Suprapubic skin (tissue), 4 donors: ENCODE measurements around the gene C2CD3. TPM values are rescaled to one million over a fixed set of nuclear protein-coding genes. Genes with fewer than 3 reads are reported as not detected.

ENCODE experiments used
- DNase-seq, 2 donors: peaks; one replicate each; pipeline ENCODE4 v3.0.0-alpha.2; 2019; ENCODE audit warnings: low spot score in 2 of 2
- H3K27ac ChIP-seq: fragments of 200-600 bp; sonication (generic); one replicate; pipeline ENCODE4 v1.5.1; 2019
- H3K27me3 ChIP-seq: fragments of 200-600 bp; sonication (generic); one replicate; pipeline ENCODE4 v1.5.1; 2019
- H3K36me3 ChIP-seq: fragments of 200-600 bp; sonication (generic); one replicate; pipeline ENCODE4 v1.5.1; 2019
- H3K4me1 ChIP-seq: fragments of 200-600 bp; sonication (generic); one replicate; pipeline ENCODE4 v1.5.1; 2019
- H3K4me3 ChIP-seq: fragments of 200-600 bp; sonication (generic); one replicate; pipeline ENCODE4 v1.5.1; 2019; ENCODE audit warnings: mild to moderate bottlenecking
- H3K9me3 ChIP-seq: fragments of 200-600 bp; sonication (generic); one replicate; pipeline ENCODE4 v1.5.1; 2019
- EP300 ChIP-seq: sonication (generic); formaldehyde crosslinking; IDR thresholded peaks from one replicate; pipeline ENCODE4 v1.6.1; 2017; ENCODE audit warnings: antibody characterized with exemption
- POLR2A ChIP-seq, 2 donors: fragments of 450-650 bp; IDR thresholded peaks; one replicate each; pipeline ENCODE4 v1.6.1; 2017; ENCODE audit warnings: antibody characterized with exemption in 2 of 2, mild to moderate bottlenecking in 2 of 2, moderate library complexity in 2 of 2
- POLR2AphosphoS5 ChIP-seq, 3 donors: sonication (generic); formaldehyde crosslinking; IDR thresholded peaks; one replicate each; pipeline ENCODE4 v1.6.1; 2017; ENCODE audit warnings: antibody characterized with exemption in 3 of 3
- WGBS: methylation state at CpG from one replicate; pipeline ENCODE4 v1.1.5; 2018; 5-methylcytosine and 5-hydroxymethylcytosine counted together
- total RNA-seq, 4 donors: library from RNA; depleted of rRNA; stranded (reverse); fragments of >200 nt; gene quantifications; one replicate each; pipeline ENCODE4 v1.1.0, GENCODE V29; 2016
- TF ChIP-seq, protein P1 (sequence below), 2 donors: fragments of 200-600 bp in 1 of 2; fragments of 450-650 bp in 1 of 2; sonication (generic) in 1 of 2; IDR thresholded peaks; one replicate each; pipeline ENCODE4 v1.5.1; 2016 to 2019; ENCODE audit warnings: antibody characterized with exemption in 2 of 2, mild to moderate bottlenecking in 1 of 2, moderate library complexity in 1 of 2

Gene C2CD3
- total RNA-seq, 4 donors from 2014 or later: 16.9 to 41.3 (median 29.2) TPM

DNA sequence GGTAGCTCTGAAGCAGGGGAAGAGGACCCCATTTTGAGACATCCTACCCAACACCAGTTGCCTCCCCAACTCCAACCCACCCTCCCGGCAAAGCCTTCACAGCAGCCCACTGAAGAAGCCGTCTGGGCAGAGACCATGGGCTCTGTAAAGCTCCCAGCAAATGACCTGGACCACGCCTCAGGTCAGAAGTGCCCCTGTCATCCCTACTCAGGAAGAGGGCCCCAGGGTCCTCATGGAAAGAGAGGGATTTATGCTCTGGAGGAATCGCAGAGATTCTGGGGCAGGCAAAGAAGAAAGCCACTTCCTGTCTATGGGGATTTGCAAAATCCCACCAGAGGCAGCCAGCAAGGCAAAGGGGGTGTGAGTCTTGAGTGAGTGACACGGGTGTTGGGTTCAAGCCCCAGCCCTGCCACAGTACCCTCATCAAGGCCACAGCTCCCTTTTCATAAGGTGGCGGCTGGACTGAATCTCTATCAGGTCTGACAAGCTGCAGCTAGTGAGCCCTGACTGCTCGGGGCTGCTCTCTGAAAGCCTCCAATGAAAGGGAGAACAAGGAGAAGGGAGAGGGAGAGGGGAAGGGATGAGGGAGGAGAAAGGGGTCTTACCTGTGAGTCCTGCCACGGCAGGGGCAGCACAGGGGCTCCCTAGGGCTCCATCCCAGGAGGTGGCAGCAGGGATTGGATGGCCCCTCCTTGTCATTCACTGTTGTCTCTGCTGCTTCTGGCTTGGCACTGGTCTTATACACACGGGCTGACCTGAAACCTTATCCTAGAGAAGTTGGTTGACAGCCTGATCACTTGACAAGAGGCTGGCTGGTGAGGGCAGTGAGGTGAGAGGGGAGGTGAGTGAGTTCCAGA lies 162.2 kb downstream of the C2CD3 start, which contains the start of gene UCP3:
Gene UCP3, minus strand, starts transcription at position 713 of the 857 bp plus-strand sequence. CDS start 2,043 bp downstream, outside the sequence.
- WGBS: 74% methylated on average over 9 of the region's 9 CpGs
- TF ChIP-seq POLR2A (IDR thresholded peaks at IDR 0.05) (no peak), EP300 (no peak), POLR2AphosphoS5 (IDR thresholded peaks at IDR 0.05) (no peak)
- TF ChIP-seq, protein P1, sequence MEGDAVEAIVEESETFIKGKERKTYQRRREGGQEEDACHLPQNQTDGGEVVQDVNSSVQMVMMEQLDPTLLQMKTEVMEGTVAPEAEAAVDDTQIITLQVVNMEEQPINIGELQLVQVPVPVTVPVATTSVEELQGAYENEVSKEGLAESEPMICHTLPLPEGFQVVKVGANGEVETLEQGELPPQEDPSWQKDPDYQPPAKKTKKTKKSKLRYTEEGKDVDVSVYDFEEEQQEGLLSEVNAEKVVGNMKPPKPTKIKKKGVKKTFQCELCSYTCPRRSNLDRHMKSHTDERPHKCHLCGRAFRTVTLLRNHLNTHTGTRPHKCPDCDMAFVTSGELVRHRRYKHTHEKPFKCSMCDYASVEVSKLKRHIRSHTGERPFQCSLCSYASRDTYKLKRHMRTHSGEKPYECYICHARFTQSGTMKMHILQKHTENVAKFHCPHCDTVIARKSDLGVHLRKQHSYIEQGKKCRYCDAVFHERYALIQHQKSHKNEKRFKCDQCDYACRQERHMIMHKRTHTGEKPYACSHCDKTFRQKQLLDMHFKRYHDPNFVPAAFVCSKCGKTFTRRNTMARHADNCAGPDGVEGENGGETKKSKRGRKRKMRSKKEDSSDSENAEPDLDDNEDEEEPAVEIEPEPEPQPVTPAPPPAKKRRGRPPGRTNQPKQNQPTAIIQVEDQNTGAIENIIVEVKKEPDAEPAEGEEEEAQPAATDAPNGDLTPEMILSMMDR (IDR thresholded peaks at IDR 0.05): no peak
- H3K36me3 ChIP-seq: peaks cover 18% of the 10 kb centered on the region
- no peak within 1 kb of the TSS for H3K27ac ChIP-seq
- H3K4me1 ChIP-seq: peaks cover 21% of the 10 kb centered on the region
- H3K27me3 ChIP-seq: no peaks in the 10 kb centered on the region
- H3K4me3 ChIP-seq: no peak within 1 kb of the TSS
- DNase-seq: no peak
- no peaks in the 10 kb centered on the region for H3K9me3 ChIP-seq

DNA sequence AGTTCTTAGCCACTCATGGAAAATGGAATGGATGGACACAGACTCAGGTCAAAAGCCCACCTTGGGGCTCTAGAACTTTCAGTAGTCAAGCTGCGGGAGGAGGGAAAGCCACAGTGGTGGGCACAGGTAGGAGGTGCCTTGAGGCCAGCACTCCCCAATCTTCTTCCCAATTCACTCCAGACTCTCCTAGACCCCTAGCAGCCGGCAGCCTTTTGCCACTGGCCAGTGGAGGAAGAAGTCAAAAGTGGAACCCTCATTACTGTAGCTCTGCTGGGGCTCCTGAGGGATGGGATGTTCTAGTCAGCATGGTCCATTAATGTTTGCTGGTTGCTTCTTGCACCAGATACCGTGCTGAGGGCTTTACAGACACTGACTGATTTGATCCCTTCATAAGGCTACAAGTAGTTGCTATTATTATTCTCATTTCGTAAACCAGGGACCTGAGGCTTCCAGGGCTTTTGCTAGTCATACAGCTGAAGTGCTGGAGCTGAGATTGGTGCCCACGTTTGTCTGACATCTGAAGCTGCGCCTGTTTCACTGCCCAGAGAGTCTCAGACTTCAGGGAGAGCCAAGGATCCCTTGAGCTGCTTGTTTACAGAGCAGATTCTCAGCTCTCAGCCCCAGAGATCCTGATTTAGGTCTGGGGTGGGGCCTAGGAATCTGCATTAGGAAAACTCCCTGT lies 163.0 kb downstream of the C2CD3 start:
- Histone ChIP-seq H3K4me1 (peaks cover 21% of the 10 kb centered on the region), H3K27me3 (no peaks in the 10 kb centered on the region), H3K9me3 (no peaks in the 10 kb centered on the region), H3K36me3 (peaks cover 21% of the 10 kb centered on the region), H3K27ac (no peak overlapping the region), H3K4me3 (no peak overlapping the region)
- DNase-seq: no peak
- 90% methylated on average over 6 of the region's 6 CpGs for WGBS
- TF ChIP-seq EP300 (no peak), POLR2AphosphoS5 (IDR thresholded peaks at IDR 0.05) (no peak), POLR2A (IDR thresholded peaks at IDR 0.05) (no peak)
- TF ChIP-seq, protein P1 (IDR thresholded peaks at IDR 0.05): no peak

DNA sequence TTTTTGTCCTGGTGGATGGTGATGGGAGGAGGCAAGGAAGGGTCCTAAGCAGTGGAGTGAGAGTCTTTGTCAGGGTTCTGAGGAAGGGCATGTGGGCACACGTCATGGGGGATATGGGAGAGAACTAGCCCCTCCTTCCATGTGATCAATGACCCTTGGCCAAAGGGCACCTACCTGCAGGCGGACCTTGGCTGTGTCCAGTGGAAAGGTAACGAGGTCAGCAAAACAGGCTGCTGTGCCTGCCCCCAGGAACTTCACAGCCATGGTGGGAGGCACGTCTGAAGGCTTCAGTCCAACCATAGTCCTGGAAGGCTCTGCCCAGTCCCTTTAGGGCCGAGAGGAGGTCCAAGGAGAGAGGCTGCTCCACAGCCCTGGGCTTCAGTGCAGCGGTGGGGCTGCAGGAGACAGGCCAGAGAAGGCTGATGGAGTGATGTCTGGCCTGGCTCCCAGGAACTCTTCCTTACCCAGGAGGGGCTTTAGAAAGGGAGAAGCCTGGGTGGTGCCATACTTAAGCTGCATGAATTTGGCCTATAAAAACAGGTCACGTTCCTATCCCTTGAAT lies 164.0 kb downstream of the C2CD3 start:
- peaks cover 18% of the 10 kb centered on the region for H3K4me1 ChIP-seq
- H3K36me3 ChIP-seq: peaks cover 22% of the 10 kb centered on the region
- H3K27ac ChIP-seq: no peak overlapping the region
- no peaks in the 10 kb centered on the region for H3K27me3 ChIP-seq
- H3K4me3 ChIP-seq: no peak overlapping the region
- H3K9me3 ChIP-seq: no peaks in the 10 kb centered on the region
- no peak for DNase-seq
- WGBS: 79% methylated on average over 7 of the region's 7 CpGs
- TF ChIP-seq EP300 (no peak), POLR2AphosphoS5 (IDR thresholded peaks at IDR 0.05) (no peak), POLR2A (IDR thresholded peaks at IDR 0.05) (no peak)
- TF ChIP-seq, protein P1 (IDR thresholded peaks at IDR 0.05): no peak

DNA sequence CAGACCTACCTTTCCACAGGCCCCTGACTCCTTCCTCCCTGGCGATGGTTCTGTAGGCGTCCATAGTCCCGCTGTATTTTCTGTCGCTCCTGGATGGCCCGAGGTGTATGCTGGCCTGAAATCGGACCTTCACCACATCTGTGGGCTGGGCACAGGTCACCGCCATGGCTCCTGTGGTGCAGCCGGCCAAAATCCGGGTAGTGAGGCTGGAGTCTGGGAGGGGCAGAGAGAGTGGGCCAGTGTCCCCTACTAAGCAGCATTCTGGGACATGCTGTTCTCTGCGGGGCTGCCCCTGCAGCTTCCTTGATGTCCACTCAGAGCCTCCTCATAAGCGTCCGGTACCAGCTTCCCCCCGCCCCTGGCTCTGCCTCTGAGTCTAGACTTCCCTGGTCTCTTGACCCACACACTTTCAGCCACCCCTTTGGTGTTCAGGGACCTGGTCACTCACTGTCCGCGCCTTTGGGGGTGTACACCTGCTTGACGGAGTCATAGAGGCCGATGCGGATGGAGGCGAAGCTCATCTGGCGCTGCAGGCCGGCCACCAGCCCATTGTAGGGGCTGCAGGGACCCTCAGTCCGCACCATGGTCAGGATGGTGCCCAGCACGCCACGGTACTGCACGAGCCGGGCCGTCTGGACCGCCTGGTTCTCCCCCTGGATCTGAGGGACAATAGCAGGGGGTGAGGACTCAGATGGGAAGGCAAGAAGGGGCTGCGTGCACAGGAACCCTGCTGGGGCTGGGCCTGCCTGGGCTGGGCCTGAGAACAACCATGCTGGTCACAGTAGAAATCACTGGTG lies 164.9 kb downstream of the C2CD3 start:
- Histone ChIP-seq H3K9me3 (no peaks in the 10 kb centered on the region), H3K27me3 (no peaks in the 10 kb centered on the region), H3K36me3 (peaks cover 23% of the 10 kb centered on the region), H3K4me3 (no peak overlapping the region), H3K4me1 (peaks cover 10% of the 10 kb centered on the region), H3K27ac (no peak overlapping the region)
- DNase-seq: peak in 1 of 2 donors; percentile 71
- 96% methylated on average over 20 of the region's 29 CpGs for WGBS
- no peak for TF ChIP-seq POLR2AphosphoS5 (IDR thresholded peaks at IDR 0.05)
- TF ChIP-seq POLR2A (IDR thresholded peaks at IDR 0.05): no peak
- TF ChIP-seq EP300: no peak
- TF ChIP-seq, protein P1 (IDR thresholded peaks at IDR 0.05): no peak
